Neural crest cell (in vitro differentiated cells): ENCODE data around the gene PRDM1. TPM values are rescaled to one million over a fixed set of nuclear protein-coding genes. Genes with fewer than 3 reads are reported as not detected.

Source experiments
- DNase-seq: peaks from one replicate; pipeline ENCODE4 v3.0.0; 2021; ENCODE audit warnings: low read depth, mixed read lengths, low spot score
- H3K27ac Mint-ChIP-seq: one replicate; pipeline ENCODE4 v1.8.0; 2021; ENCODE audit warnings: mild to moderate bottlenecking, mixed read lengths; ENCODE audit not compliant: unreplicated experiment
- H3K27me3 Mint-ChIP-seq: 2 replicates; pipeline ENCODE4 v1.8.0; 2021; ENCODE audit warnings: low read depth, mild to moderate bottlenecking, mixed read lengths
- H3K36me3 Mint-ChIP-seq: 2 replicates; pipeline ENCODE4 v1.8.0; 2021; ENCODE audit warnings: low read depth, mild to moderate bottlenecking, mixed read lengths
- H3K4me1 Mint-ChIP-seq: 2 replicates; pipeline ENCODE4 v1.8.0; 2021; ENCODE audit warnings: mixed read lengths
- H3K4me3 Mint-ChIP-seq: one replicate; pipeline ENCODE4 v1.8.0; 2021; ENCODE audit warnings: mild to moderate bottlenecking, mixed read lengths
- H3K9me3 Mint-ChIP-seq: 2 replicates; pipeline ENCODE4 v1.8.0; 2021; ENCODE audit warnings: mixed read lengths
- total RNA-seq: library from RNA; stranded (reverse); gene quantifications from 2 replicates; pipeline ENCODE4 v1.2.1, GENCODE V29; 2021
- TF ChIP-seq, protein P1 (sequence below): fragments of 200-600 bp; sonication (generic); conservative IDR thresholded peaks from 2 replicates; pipeline ENCODE4 v1.5.0; 2021; ENCODE audit warnings: antibody characterized with exemption, mild to moderate bottlenecking

PRDM1 gene
- total RNA-seq, 1 donor from 2014 or later = 1.2 TPM

DNA sequence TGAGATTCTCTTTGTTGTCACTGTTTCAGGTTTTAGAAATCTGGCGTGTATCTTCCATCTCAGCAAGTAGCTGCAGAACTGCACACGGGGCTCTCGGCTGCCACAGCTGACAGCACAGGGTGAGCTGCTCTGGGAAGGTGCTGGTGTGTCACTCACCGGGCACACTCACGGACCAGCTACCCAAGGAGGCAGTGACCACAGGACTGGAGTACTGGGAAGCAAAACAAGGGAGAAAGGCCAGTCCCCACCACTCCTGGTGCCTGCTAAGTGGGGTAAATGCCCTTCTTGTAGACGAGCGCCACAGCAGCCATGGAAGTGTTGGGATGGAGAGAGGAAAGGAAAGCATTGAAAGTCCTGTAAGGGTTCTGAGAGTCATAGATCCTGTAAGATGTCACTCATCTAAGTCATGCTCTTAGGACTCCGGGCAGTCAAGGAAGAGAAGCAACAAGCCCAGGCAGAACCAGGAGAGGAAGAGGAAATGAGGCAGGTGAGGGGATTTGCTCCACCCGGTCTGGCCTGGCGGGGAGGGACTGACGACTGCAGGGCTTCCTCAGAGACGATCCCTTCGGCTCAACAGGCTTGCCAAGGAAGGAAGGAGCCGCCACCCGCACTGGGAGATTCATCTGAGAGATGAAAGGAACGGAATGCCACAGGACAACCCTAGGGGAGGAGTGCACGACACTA is 48.1 kb downstream of the PRDM1 start:
- Mint-ChIP-seq H3K27me3 (no peaks in the 10 kb centered on the region), H3K9me3 (no peaks in the 10 kb centered on the region), H3K4me3 (no peak overlapping the region), H3K36me3 (no peaks in the 10 kb centered on the region), H3K27ac (no peak overlapping the region), H3K4me1 (no peaks in the 10 kb centered on the region)
- TF ChIP-seq, protein P1, sequence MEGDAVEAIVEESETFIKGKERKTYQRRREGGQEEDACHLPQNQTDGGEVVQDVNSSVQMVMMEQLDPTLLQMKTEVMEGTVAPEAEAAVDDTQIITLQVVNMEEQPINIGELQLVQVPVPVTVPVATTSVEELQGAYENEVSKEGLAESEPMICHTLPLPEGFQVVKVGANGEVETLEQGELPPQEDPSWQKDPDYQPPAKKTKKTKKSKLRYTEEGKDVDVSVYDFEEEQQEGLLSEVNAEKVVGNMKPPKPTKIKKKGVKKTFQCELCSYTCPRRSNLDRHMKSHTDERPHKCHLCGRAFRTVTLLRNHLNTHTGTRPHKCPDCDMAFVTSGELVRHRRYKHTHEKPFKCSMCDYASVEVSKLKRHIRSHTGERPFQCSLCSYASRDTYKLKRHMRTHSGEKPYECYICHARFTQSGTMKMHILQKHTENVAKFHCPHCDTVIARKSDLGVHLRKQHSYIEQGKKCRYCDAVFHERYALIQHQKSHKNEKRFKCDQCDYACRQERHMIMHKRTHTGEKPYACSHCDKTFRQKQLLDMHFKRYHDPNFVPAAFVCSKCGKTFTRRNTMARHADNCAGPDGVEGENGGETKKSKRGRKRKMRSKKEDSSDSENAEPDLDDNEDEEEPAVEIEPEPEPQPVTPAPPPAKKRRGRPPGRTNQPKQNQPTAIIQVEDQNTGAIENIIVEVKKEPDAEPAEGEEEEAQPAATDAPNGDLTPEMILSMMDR = no peak
- no peak for DNase-seq

DNA sequence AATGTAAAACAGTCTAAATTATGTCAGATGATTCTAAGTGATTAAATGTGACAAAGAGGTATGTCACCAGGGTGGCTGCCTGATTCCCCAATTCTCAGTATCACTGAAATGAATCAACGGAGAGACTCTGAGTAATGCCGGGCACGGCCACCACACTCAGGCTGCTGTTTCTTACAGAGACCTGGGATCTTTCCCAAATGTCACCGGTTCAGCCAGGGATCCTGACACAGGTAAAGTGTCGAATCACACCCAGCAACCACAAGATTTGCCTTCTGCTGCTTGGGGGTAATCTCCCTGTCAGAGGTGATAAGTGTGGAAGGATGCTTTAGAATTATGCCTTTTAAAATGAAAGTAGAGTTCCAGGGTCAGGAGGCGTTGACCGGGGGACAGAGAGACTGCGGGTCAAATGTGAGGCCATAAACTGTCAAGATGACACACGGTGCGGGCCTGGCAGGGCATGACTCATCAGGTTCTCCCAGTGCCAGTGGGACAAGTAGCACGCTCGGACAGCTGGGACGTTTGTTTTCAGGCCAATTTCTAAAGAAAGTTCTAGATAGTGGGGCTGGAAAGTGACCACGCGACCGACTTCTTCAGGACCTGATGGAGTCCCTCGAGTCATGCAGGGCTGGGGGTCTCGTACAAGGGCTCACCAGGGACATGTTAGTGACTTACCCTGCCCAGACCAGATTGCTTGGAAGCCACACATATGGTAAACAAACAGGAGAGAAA is 48.9 kb downstream of the PRDM1 start:
- Mint-ChIP-seq H3K27me3 (no peaks in the 10 kb centered on the region), H3K4me3 (no peak overlapping the region), H3K27ac (no peak overlapping the region), H3K4me1 (no peaks in the 10 kb centered on the region), H3K9me3 (no peaks in the 10 kb centered on the region), H3K36me3 (no peaks in the 10 kb centered on the region)
- no peak for DNase-seq
- TF ChIP-seq, protein P1 = no peak

DNA sequence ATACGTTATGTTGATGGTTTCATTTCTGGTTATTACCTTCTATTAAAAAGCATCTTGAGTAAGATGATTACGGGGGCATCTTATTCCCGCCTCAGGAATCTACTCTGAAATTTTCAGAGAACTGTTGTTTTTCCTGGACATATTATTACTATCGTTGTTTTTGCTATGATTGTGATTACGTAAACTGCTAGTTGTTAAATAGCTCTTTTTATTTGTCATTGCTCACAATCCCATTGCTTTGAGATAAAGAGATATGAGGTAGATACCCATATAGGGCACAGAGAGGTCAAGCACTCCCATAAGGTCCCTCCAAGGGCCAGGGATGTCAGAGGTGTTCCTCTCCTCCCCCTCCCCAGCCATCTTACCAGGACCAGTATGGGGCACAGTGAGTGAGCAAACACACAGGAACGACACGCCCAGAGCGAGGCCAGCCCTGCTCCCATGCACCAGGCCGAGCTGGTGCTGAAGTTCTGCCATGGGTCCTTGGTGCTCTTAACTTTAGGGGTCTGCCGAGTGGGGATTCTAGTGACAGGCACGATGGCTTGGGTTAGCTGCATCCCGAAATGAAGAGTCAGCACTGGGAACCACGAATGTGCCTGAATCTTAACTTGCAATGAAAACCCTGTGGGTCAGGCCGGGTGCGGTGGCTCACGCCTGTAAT is 49.9 kb downstream of the PRDM1 start:
- no peaks in the 10 kb centered on the region for H3K9me3 Mint-ChIP-seq
- TF ChIP-seq, protein P1 = no peak
- H3K4me1 Mint-ChIP-seq = no peaks in the 10 kb centered on the region
- H3K27ac Mint-ChIP-seq = no peak overlapping the region
- no peak for DNase-seq
- no peaks in the 10 kb centered on the region for H3K36me3 Mint-ChIP-seq
- H3K4me3 Mint-ChIP-seq = no peak overlapping the region
- H3K27me3 Mint-ChIP-seq = no peaks in the 10 kb centered on the region

DNA sequence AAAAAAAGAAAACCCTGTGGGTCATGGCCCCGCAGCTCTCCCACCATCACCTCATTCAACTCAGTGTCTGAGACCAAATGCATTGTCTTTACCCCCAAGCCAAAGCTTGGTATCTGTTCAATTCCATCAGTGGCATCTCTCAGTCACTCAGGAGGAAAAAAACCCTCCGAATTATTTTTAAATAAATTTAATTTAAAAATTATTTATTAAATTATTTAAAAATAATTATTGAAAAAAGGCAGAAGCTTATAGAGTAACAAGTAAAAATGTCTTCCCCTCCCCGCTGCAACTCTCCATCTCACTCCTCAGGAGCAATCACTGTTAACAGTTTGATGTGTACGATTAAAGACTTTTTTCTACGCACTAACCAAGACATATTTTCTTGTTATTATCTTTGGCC is 50.7 kb downstream of the PRDM1 start:
- H3K27ac Mint-ChIP-seq = no peak overlapping the region
- no peak for DNase-seq
- H3K4me3 Mint-ChIP-seq = no peak overlapping the region
- no peaks in the 10 kb centered on the region for H3K9me3 Mint-ChIP-seq
- TF ChIP-seq, protein P1 = no peak
- no peaks in the 10 kb centered on the region for H3K36me3 Mint-ChIP-seq
- H3K27me3 Mint-ChIP-seq = no peaks in the 10 kb centered on the region
- peaks cover 4% of the 10 kb centered on the region for H3K4me1 Mint-ChIP-seq

DNA sequence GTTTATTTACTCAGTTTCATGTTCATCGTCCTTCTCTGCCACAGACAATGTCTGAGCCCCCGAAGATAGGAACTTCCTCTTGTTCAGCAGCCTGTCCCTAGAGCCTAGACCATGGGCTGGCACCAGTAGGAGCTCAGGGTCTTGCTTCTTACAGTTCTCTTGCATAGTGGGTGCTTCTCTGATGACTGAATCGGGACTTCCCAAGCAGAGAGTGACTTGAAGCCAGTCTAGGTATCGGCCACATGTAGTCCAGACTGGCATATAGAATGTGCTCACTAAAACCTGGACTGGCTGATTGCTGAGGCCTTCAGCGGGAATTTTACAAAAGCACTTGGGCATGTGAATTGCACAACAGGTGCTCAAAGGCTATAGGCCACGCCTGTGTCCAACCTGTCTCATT is 52.0 kb downstream of the PRDM1 start:
- Mint-ChIP-seq H3K36me3 (no peaks in the 10 kb centered on the region), H3K4me1 (peaks cover 12% of the 10 kb centered on the region), H3K4me3 (no peak overlapping the region), H3K27me3 (no peaks in the 10 kb centered on the region), H3K9me3 (no peaks in the 10 kb centered on the region), H3K27ac (no peak overlapping the region)
- DNase-seq = no peak
- TF ChIP-seq, protein P1 = no peak
